A549 treated with dexamethasone at 1 μM for 4 hours (cell line): Measurements from ENCODE around the gene MYCBP. TPM values are rescaled to one million over a fixed set of nuclear protein-coding genes. Genes with fewer than 3 reads are reported as not detected.

ENCODE experiments used
- total RNA-seq: library from RNA; stranded (reverse); fragments of 200-300 nt; extraction: Qiagen RNA extraction; gene quantifications from 5 replicates; pipeline ENCODE4 v1.2.3, GENCODE V29; 2022

The MYCBP gene, protein sequence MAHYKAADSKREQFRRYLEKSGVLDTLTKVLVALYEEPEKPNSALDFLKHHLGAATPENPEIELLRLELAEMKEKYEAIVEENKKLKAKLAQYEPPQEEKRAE
- 13.1 to 20.7 TPM (median 13.4 TPM) in 5 replicates for total RNA-seq

DNA sequence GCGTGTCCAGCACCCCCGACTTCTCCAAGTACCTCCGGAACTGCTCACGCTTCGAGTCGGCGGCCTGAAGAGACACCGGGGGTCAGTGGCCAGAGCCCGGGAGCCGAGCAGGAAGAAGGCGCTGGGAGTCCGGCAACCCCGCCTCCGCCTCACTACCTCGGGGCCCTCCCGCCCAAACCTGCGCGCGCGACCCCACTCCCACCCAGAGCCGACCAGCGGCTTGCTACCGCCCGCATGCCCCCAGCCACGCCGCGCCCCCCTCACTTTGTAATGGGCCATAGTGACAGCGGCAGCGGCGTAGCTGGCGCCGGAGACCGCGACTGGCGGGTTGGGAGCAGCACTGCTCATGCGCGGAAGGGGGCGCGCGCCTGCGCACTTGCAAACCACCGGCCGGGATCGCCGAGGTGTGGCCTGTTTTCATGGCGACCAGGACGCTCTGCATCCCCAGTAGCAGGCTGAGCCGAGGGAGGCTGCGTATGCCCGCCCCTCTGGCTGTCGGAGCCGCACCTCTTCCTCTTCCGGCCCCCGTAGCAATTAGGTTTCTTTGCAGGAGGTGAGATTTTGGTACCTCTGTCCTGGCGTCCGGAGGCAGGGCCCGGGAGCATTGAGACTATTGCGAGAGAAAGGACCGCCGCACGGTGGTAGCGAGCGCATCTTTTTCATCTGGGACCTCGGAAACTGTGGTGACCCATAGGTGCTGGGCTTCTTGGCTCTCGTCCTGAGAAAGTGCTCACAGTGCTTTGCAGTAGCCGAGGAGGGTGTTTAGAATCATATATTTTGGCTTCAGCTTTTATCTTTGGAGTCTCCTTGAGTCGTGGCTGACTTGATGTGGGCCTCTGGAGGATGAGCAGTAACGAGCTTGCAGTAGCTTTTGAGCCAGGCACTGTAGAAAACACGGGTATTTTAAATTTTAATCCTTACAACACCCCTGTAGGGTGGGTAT lies at the start of gene MYCBP:
Gene MYCBP, minus strand, starts transcription at position 322 of the 943 bp plus-strand sequence. Its CDS starts 43 bp downstream, at position 279.

DNA sequence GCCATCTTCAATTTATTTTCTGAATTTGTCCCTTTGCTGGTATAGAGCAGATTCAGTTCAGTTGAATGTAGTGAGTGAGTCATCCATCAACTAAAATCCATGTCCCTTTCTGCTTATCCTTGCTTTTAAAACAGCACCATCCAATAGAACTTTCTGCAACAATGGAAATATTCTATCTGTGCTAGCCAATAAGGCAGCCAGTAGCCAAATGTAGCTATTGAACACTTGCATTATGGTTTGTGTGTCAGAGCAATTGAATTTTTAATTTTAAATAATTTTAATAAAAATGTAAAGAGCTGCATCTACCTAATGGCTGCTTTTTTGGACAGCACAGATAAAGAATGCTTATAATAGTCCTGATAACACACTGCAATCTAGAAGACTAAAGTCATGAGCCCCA lies 8.3 kb upstream of the MYCBP start, which contains the start of gene GJA9:
Gene GJA9, minus strand, starts transcription at position 101 of the 400 bp plus-strand sequence. CDS start 5,489 bp downstream, outside the sequence.

DNA sequence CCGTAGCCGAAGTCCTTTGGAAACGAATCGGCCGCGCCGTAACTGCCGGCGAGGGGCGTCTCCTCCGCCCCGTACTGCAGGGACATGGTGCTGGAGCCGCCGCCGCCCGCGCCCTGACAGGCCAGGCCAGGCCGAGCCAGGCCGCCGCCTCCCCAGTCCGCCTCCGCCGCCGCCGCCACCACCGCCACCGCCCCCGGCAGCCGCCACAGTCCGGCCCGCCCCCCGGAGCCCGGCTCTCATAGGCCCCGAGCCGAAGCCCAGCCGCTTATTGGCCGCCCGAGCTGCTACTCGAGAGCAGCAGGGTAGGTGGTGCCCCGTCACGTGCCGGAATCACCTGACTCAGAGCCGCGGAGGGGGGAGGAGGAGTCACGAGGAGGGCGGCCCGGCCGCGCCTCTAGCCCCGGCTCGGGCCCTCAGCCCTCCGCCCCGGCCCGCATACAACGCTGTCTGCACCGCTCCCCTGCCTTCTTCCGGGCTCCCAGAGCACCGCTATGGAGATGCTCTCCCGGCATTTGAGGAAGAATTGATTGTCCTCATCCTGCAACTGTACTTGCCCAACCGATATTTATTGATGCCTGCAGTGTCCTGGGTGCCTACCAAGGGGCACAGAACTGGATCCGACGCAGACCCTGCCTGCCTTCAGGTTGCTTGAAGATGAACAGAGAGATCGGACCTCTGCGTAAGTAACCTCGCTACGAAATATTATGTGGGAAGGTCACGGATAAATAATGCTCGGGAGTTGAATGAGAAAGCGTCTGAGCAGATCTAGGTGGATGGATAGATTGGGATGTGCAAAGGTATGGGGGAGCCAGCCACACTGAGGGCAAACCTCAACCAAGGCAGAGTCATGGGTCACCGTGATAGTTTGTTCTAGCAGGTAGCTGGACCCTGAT lies 13.3 kb downstream of the MYCBP start, which contains the start of gene RRAGC:
Gene RRAGC, minus strand, starts transcription at position 212 of the 893 bp plus-strand sequence. Its CDS starts 126 bp downstream, at position 86.

Other genes starting within 250 kb of the MYCBP start
- gene RRAGC, start 13.6 kb downstream of the MYCBP start, total RNA-seq: 28.6 to 34.1 TPM (median 31.5 TPM) in 5 replicates
- 0.05 to 0.06 TPM (median 0.05 TPM) in 3 of 5 replicates, not detected in the others for gene GJA9, start 8.2 kb upstream of the MYCBP start, total RNA-seq
- 1.9 to 2.3 TPM (median 2.2 TPM) in 5 replicates for gene RHBDL2, start 68.5 kb upstream of the MYCBP start, total RNA-seq
- 40.7 to 54.9 TPM (median 48.9 TPM) in 5 replicates for gene AKIRIN1, start 117.9 kb upstream of the MYCBP start, total RNA-seq
- 403 to 563 TPM (median 409 TPM) in 5 replicates for gene NDUFS5, start 153.0 kb upstream of the MYCBP start, total RNA-seq